OCI-LY3 (cell line): ENCODE results near the gene PHLDA2.

Experiments
- H2AFZ ChIP-seq: fragments of 200-600, 300-600 bp; shearing (Covaris generic); 2 replicates; pipeline ENCODE4 v1.6.0; 2014; ENCODE audit warnings: antibody characterized with exemption, low read depth, low read length
- H3K27ac ChIP-seq: fragments of 200-600, 300-600 bp; sonication (generic); 2 replicates; pipeline ENCODE4 v1.5.1; 2014; ENCODE audit warnings: mild to moderate bottlenecking, low read length, moderate library complexity, mixed read lengths
- H3K27me3 ChIP-seq: fragments of 200-600, 300-600 bp; sonication (generic); 2 replicates; pipeline ENCODE4 v1.6.1; 2014; ENCODE audit warnings: low read depth, low read length, mixed read lengths
- H3K36me3 ChIP-seq: fragments of 200-600, 300-600 bp; sonication (generic); replicated peaks from 2 replicates; pipeline ENCODE3; 2014; ENCODE audit warnings: low read depth, low read length, mixed read lengths
- H3K4me1 ChIP-seq: fragments of 300-600, 200-600 bp; sonication (generic); 2 replicates; pipeline ENCODE4 v1.6.1; 2014; ENCODE audit warnings: low read length, mixed read lengths
- H3K4me2 ChIP-seq: fragments of 200-600, 300-600 bp; sonication (generic); 2 replicates; pipeline ENCODE4 v1.6.1; 2014; ENCODE audit warnings: low read length, mixed read lengths
- H3K4me3 ChIP-seq: fragments of 300-600, 200-600 bp; sonication (generic); 2 replicates; pipeline ENCODE4 v1.5.1; 2014; ENCODE audit warnings: antibody characterized with exemption, mild to moderate bottlenecking, low read length, moderate library complexity
- H3K79me2 ChIP-seq: fragments of 300-600, 200-600 bp; shearing (Covaris generic); 2 replicates; pipeline ENCODE4 v1.6.1; 2014; ENCODE audit warnings: mild to moderate bottlenecking, low read length, mixed read lengths
- H3K9ac ChIP-seq: fragments of 300-600, 200-600 bp; shearing (Covaris generic); 2 replicates; pipeline ENCODE4 v1.6.0; 2014; ENCODE audit warnings: mild to moderate bottlenecking, low read length, moderate library complexity
- H3K9me3 ChIP-seq: fragments of 200-600, 300-600 bp; shearing (Covaris generic); 2 replicates; pipeline ENCODE4 v1.6.1; 2014; ENCODE audit warnings: low read length, mixed read lengths; ENCODE audit not compliant: insufficient read depth
- H4K20me1 ChIP-seq: fragments of 200-600, 300-600 bp; sonication (generic); 2 replicates; pipeline ENCODE4 v1.6.1; 2016; ENCODE audit warnings: low read length, mixed read lengths; ENCODE audit not compliant: insufficient read depth
- EZH2phosphoT487 ChIP-seq: fragments of 200-600 bp; shearing (Covaris generic); IDR thresholded peaks from 2 replicates; pipeline ENCODE4 v1.6.1; 2018; ENCODE audit warnings: antibody characterized with exemption, mixed run types, low read depth
- TF ChIP-seq, protein P1 (sequence below): fragments of 200-600, 300-600 bp; sonication (generic); IDR thresholded peaks from 2 replicates; pipeline ENCODE4 v1.5.1; 2014; ENCODE audit warnings: antibody characterized with exemption, low read length, low read depth

Gene PHLDA2

DNA sequence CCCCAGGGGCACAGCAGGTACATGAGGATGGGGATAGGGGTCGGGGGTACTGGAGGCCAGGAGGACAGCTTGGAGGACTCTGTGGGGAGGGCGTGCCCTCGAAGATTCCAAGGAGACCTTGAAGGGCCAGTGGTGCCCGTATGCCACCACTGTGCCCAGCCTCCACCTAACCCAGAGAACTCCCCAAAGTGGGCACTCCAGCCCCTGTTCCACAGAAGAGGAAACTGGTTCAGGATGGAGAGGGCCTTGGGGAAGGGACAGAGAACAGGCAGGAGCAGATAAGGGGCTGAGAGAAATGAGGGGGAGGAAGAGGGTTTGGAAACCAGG is 2.2 kb upstream of the PHLDA2 start:
- TF ChIP-seq EZH2phosphoT487, result no peak
- TF ChIP-seq, protein P1, sequence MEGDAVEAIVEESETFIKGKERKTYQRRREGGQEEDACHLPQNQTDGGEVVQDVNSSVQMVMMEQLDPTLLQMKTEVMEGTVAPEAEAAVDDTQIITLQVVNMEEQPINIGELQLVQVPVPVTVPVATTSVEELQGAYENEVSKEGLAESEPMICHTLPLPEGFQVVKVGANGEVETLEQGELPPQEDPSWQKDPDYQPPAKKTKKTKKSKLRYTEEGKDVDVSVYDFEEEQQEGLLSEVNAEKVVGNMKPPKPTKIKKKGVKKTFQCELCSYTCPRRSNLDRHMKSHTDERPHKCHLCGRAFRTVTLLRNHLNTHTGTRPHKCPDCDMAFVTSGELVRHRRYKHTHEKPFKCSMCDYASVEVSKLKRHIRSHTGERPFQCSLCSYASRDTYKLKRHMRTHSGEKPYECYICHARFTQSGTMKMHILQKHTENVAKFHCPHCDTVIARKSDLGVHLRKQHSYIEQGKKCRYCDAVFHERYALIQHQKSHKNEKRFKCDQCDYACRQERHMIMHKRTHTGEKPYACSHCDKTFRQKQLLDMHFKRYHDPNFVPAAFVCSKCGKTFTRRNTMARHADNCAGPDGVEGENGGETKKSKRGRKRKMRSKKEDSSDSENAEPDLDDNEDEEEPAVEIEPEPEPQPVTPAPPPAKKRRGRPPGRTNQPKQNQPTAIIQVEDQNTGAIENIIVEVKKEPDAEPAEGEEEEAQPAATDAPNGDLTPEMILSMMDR, result no peak
- H3K27me3 ChIP-seq, result no peaks in the 10 kb centered on the region
- H3K4me3 ChIP-seq, result no peak overlapping the region
- no peak overlapping the region for H3K9ac ChIP-seq
- no peaks in the 10 kb centered on the region for H4K20me1 ChIP-seq
- H3K4me2 ChIP-seq, result no peak overlapping the region
- peaks cover 4% of the 10 kb centered on the region; the same call in 1 of the 2 replicates for H3K4me1 ChIP-seq
- no peak overlapping the region for H2AFZ ChIP-seq
- no peaks in the 10 kb centered on the region for H3K79me2 ChIP-seq
- no peak overlapping the region for H3K27ac ChIP-seq
- no peaks in the 10 kb centered on the region for H3K9me3 ChIP-seq
- H3K36me3 ChIP-seq, result no peaks in the 10 kb centered on the region

DNA sequence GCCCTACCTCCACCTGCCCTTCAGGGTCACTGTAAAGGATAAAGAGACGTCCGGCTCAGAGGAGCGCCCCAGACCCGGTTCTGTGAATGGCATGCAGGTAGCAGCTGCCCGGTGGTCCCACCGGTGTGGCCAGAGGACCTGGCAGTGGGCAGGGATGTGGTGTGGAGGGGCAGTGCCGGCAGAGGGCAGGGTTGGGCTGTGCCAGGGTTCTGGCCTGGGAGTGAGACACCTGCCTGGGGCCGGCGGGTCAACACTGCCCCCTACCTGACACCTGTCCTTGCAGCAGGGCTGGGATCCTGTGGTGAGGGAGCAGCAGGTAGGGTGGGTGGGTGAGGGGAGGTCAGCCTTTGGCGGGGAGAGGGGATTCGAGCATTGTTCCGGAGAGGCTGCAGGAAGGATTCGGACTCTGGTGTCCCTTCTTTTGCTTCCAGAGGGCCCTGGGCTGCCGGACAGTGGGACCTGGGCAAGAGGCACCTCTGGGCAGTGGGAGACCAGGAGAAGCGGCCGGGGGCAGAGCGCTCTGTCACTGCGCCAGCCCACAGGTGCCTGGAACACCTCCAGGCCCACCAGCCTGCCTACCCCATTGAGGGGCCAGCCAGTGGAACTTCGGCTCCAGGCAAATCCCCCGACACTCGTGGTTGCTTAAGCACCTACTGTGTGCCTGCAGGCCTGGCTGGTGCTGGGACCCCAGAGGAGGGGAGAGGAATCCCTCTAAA is 1.6 kb upstream of the PHLDA2 start:
- Histone ChIP-seq H3K4me1 (peaks cover 4% of the 10 kb centered on the region; the same call in 1 of the 2 replicates), H3K79me2 (no peaks in the 10 kb centered on the region), H3K4me3 (peak overlapping the region; percentile 76), H3K27me3 (no peaks in the 10 kb centered on the region), H3K27ac (no peak overlapping the region), H2AFZ (peak overlapping the region; percentile 89), H3K9ac (peak overlapping the region; percentile 60), H4K20me1 (no peaks in the 10 kb centered on the region), H3K4me2 (peak overlapping the region; percentile 97), H3K36me3 (no peaks in the 10 kb centered on the region), H3K9me3 (no peaks in the 10 kb centered on the region)
- TF ChIP-seq EZH2phosphoT487, result no peak
- TF ChIP-seq, protein P1, result peak; percentile 89

DNA sequence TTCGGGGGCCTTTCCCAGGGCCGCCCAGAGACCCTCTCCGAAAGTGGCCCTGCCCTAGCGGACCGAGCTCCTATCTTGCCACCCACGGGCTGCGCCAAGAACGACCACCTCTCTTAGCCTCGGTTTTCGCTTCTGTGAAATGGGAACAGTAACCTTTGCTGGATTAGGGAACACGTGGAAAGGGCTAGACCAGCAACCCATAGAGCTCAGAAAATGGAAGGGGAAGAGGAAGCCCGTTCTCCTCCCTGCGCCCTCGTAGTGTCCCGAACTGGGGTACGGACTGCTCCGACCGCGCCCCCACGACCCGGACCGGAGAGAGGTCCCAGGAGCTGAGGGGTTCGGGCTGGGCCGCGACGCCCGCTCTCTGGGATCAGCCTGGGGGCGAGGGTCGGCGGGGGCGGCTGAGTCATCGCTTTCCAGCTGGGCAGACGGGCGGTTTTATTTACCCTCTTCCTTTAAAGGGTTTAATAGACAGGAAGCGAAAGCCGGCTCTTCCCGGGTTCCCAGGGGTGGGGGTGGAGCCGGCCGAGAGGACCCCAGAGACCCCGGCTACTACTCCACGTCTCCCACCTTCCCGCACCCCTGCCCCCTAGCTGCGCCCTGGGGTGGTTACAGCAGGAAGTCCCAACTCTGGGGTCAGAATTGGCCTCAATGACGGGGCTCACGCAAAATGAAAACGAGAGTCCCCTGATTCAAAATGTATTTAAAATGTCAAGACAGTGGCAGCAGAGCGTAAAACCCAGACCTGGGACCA is 907 bp upstream of the PHLDA2 start:
- TF ChIP-seq, protein P1, result no peak
- TF ChIP-seq EZH2phosphoT487, result no peak
- no peak overlapping the region; the same call in 1 of the 2 replicates for H3K27ac ChIP-seq
- peak overlapping the region; percentile 97 for H3K4me2 ChIP-seq
- no peaks in the 10 kb centered on the region for H3K27me3 ChIP-seq
- peaks cover 4% of the 10 kb centered on the region; the same call in 1 of the 2 replicates for H3K4me1 ChIP-seq
- H2AFZ ChIP-seq, result peak overlapping the region; percentile 89
- H3K36me3 ChIP-seq, result no peaks in the 10 kb centered on the region
- H3K79me2 ChIP-seq, result no peaks in the 10 kb centered on the region
- no peaks in the 10 kb centered on the region for H3K9me3 ChIP-seq
- H3K4me3 ChIP-seq, result peak overlapping the region; percentile 76
- H4K20me1 ChIP-seq, result no peaks in the 10 kb centered on the region
- H3K9ac ChIP-seq, result peak overlapping the region; percentile 60

DNA sequence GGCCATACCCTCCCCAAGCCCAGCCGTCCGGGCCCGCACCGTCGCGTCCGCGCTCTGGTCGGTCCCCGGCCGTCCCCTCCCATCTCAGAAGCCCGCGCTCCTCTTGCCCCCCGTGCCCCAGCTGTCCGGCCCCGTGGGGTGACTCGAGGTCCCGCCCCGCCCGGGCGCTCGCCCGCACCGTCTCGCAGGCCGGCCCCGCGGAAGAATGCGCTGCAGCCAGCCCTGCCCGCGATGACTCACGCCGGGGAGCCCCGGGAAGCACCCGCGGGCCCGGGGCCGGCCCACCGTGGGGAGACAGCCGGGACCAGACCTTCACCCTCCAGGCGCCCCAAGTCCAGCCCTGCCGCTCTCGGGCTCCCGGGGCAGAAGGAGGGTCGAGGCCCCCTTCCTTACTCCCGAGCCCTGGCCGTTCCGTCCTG is 320 bp upstream of the PHLDA2 start:
- Histone ChIP-seq H2AFZ (peak overlapping the region; percentile 89; the same call in 1 of the 2 replicates), H3K9me3 (no peaks in the 10 kb centered on the region), H3K4me3 (peak overlapping the region; percentile 76), H4K20me1 (no peaks in the 10 kb centered on the region), H3K27me3 (no peaks in the 10 kb centered on the region), H3K79me2 (no peaks in the 10 kb centered on the region), H3K9ac (peak overlapping the region; percentile 60; the same call in 1 of the 2 replicates), H3K36me3 (no peaks in the 10 kb centered on the region), H3K4me1 (peaks cover 4% of the 10 kb centered on the region; the same call in 1 of the 2 replicates), H3K4me2 (peak overlapping the region; percentile 97), H3K27ac (no peak overlapping the region)
- TF ChIP-seq EZH2phosphoT487, result no peak
- TF ChIP-seq, protein P1, result no peak
